ENCODE results near the gene CCDC18. TPM values are rescaled to one million over a fixed set of nuclear protein-coding genes. Genes with fewer than 3 reads are reported as not detected.

CCDC18 gene
- total and polyA plus RNA-seq, 12 donors: 1.4 to 15.4 (median 4.7) TPM

DNA sequence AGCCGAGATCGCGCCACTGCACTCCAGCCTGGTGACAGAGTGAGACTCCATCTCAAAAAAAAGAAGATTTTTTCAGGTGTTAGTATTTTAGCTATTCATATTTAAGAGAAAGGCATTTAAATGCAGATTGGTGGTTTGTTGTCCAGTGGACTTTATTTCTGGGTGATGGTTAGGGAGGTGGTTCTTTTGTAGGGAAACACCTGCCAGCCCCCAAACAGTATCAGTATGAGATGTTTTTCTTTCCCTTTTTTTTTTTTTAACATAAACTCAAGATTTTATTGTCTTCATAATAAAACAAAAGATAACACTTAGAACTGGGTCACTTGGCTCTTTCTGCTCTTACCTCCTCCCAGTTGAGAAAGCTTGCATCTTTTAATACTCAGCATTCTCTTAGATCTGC is 9.9 kb downstream of the CCDC18 start:
- intact Hi-C loops (cut with DNase I): no loop called here
- no peak overlapping the region for H3K27ac ChIP-seq
- H3K9me3 ChIP-seq (replicated peaks in 1 of 3): no peaks in the 10 kb centered on the region
- TF ChIP-seq, protein P1, sequence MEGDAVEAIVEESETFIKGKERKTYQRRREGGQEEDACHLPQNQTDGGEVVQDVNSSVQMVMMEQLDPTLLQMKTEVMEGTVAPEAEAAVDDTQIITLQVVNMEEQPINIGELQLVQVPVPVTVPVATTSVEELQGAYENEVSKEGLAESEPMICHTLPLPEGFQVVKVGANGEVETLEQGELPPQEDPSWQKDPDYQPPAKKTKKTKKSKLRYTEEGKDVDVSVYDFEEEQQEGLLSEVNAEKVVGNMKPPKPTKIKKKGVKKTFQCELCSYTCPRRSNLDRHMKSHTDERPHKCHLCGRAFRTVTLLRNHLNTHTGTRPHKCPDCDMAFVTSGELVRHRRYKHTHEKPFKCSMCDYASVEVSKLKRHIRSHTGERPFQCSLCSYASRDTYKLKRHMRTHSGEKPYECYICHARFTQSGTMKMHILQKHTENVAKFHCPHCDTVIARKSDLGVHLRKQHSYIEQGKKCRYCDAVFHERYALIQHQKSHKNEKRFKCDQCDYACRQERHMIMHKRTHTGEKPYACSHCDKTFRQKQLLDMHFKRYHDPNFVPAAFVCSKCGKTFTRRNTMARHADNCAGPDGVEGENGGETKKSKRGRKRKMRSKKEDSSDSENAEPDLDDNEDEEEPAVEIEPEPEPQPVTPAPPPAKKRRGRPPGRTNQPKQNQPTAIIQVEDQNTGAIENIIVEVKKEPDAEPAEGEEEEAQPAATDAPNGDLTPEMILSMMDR (IDR thresholded peaks at IDR 0.05): no peak
- TF ChIP-seq POLR2A (IDR thresholded peaks at IDR 0.05): no peak
- no peak for DNase-seq
- WGBS, 4 donors: 95 to 99% (median 98%) methylated on average over 3 of the region's 3 CpGs
- H3K4me3 ChIP-seq: no peak overlapping the region
- H3K4me1 ChIP-seq (replicated peaks in 1 of 2): no peaks in the 10 kb centered on the region
- H3K36me3 ChIP-seq (replicated peaks in 1 of 2): no peaks in the 10 kb centered on the region
- no peaks in the 10 kb centered on the region for H3K27me3 ChIP-seq

DNA sequence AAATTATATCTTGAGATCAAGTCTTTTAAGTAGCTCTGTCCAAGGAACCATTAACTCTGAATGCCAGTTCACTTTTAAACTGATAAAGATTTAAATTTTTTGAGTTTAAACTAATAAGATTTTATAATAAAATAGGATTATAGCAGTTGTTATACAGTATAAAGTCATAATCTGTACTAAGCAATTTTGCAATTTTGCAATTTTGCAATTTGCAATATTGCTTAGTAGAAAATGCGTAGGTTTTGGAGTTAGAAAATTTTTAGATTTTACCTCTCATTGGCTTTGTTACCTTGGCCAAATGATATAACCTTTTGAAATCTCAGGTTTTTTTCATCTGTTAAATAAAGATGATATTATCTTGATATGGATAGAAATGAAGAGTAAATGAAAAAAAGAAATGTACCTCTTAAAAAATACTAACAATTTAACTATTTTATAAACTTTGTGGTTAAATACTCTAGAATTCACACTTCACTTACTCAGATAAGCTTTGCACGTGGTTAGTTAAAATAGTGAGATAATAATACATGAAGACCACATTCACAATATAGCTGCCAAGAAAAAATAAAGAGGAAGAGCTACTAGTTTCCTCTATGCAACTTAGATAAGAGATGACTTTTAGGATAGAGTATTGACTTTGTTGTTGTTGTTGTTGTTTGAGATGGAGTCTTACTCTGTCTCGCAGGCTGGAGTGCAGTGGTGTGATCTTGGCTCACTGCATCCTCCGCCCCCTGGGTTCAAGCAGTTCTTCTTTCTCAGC is 13.9 kb downstream of the CCDC18 start:
- H3K36me3 ChIP-seq (replicated peaks in 1 of 2): no peaks in the 10 kb centered on the region
- WGBS, 4 donors: 84 to 90% (median 87%) methylated on average over 4 of the region's 4 CpGs
- H3K4me3 ChIP-seq: no peak overlapping the region
- intact Hi-C loops (cut with DNase I): no loop called here
- TF ChIP-seq, protein P1 (IDR thresholded peaks at IDR 0.05): no peak
- no peak for TF ChIP-seq POLR2A (IDR thresholded peaks at IDR 0.05)
- H3K27ac ChIP-seq: no peak overlapping the region
- no peaks in the 10 kb centered on the region for H3K4me1 ChIP-seq (replicated peaks in 1 of 2)
- no peak for DNase-seq
- H3K27me3 ChIP-seq: no peaks in the 10 kb centered on the region
- no peaks in the 10 kb centered on the region for H3K9me3 ChIP-seq (replicated peaks in 1 of 3)

DNA sequence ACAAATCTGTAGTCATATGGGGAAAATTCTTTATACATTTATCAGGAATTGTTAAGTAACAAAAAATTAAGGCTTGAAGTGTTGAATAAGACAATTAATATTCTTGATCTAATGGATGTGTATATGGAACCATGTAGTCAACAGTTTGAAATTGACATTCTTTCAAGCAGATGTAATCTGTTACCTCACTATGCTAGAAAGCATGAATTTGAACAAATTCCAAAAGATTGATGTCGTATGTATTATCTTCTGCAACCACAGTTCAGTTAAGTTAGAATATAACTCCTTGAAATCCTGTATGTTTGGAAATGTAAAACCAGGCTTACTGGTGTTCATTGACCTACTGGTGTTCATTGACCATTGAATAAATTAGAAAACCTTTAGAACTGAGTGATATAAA is 16.1 kb downstream of the CCDC18 start:
- Histone ChIP-seq H3K27ac (no peak overlapping the region), H3K4me1 (replicated peaks in 1 of 2) (no peaks in the 10 kb centered on the region), H3K27me3 (no peaks in the 10 kb centered on the region), H3K9me3 (replicated peaks in 1 of 3) (no peaks in the 10 kb centered on the region), H3K4me3 (no peak overlapping the region), H3K36me3 (replicated peaks in 1 of 2) (no peaks in the 10 kb centered on the region)
- WGBS, 4 donors: 88 to 97% (median 92%) methylated on average over 1 of the region's 1 CpG
- TF ChIP-seq, protein P1 (IDR thresholded peaks at IDR 0.05): no peak
- no peak for DNase-seq
- intact Hi-C loops (cut with DNase I): no loop called here

DNA sequence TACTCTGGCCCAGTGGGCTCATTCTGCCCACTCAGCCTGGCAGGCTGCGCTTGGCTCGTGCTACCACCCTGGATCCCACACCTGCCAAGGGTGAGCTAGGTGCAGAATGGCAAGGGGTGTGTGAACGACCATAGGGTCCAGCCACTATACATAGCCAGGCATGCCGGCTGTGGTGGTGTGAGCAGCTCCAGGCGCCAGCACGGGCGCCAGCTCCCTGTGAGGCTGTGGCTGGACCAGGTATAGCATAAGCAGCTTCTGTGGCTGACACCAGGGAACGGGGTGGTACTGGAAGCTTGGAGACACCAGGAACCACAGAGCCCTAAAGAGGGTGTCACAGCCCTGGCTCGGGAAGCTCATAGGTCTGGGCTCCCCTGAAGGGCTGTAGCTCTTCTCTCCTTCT is 18.6 kb downstream of the CCDC18 start:
- no peaks in the 10 kb centered on the region for H3K36me3 ChIP-seq (replicated peaks in 1 of 2)
- intact Hi-C loops (cut with DNase I): no loop called here
- no peak for TF ChIP-seq POLR2A (IDR thresholded peaks at IDR 0.05)
- TF ChIP-seq, protein P1 (IDR thresholded peaks at IDR 0.05): no peak
- H3K9me3 ChIP-seq (replicated peaks in 1 of 3): no peaks in the 10 kb centered on the region
- no peaks in the 10 kb centered on the region for H3K27me3 ChIP-seq
- no peak for DNase-seq
- no peaks in the 10 kb centered on the region for H3K4me1 ChIP-seq (replicated peaks in 1 of 2)
- H3K27ac ChIP-seq: no peak overlapping the region
- no peak overlapping the region for H3K4me3 ChIP-seq
- 97 to 100% (median 99%) methylated on average over 2 to 9 of the region's 9 CpGs for WGBS, 4 donors

Data from adrenal gland (tissue), 12 donors.